ENCODE data around the gene CCZ1B.
"Not testable (repeated sequence)": the region's sequence is repeated elsewhere in the genome, so short reads cannot be mapped to it uniquely, and the experiment has no call there.

The CCZ1B gene

GRCh38 chr7:6826151-6826550, at the start of gene CCZ1B:
Gene CCZ1B (minus strand): TSS chr7:6826275. CDS start chr7:6826197, 78 bp downstream.
- peak; percentile 87 for DNase-seq

DNA sequence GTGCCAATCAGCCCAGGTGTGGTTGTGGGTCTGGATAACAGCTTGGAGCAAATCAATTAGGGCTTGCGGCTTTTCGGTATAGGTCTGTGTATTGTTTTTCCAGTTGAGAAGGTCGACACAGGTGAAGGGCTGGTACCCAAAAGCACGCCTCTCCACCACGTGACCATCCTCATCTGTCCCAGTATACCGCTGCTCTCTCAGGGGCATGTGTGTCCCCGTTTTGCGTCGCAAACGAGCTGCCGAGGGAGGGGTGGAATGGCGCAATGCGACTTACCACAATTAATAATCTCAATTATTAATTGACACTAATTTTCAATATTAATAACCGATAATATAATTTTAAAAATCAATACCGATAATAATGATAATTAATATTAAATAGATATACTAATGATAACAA, 48.9 kb upstream of the CCZ1B start:
- not testable (repeated sequence) for DNase-seq

DNA sequence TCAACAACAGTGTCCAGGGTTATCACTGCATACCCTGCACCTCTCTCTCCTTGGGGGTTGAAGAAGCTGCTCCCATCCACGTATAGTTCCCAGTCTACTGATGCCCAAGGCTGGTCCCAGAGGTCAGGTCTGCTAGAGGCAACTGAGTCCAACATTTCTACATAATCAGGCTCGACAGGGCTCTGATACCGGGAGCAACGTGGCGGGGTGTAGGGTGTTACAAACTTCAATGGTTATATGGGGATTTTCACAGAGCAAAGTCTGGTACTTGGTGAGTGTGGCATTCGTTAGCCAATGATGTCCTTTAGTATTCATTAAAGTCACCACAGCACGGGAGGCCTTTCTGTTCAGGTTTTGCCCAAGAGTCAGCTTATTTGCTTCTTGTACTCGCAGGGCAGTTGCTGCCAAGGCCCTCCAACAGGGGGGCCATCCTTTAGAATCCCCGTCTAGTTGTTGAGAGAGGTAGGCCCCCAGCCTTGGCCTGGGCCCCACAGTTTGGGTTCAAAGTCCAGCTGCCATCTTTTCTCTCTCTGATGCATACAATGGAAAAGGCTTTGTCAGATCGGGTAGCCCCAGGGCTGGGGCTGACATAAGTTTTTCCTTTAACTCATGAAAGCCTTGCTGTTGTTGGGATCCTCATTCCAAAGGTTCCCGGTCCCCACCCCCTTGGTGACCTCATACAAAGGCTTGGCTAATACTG, 46.3 kb upstream of the CCZ1B start:
- not testable (repeated sequence) for DNase-seq

DNA sequence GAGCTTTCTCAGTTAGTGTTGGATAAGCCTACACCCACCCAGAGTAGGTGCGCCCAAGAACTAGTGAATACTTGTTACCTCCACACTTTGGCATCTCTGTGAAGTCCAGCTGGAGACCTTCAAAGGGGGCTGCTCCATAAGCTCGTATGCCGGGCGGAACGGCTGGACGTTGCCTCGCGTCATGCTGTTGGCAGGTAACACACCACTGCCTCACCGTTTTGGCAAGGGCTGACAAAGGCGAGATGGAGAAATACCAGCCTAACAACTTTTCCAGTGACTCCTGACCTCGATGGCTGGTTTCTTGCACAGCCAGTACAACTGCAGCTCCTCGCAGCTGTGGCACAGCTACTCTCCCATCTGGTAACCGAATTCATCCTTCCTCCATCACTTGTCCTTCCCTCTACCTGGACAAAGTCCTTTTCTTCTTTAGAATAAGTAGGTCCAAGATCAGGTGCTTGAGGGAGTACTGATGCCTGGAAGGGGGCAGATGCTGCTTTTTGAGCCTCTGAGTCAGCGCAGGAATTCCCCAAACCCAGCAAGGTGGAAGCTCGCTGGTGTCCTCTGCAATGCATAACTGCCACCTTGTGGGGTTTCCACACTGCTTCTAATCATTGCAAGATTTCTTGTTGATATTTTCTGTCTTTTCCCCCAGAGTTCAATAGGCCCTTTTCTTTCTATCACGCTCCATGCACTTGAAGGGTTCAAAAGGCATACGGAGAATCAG, 45.5 kb upstream of the CCZ1B start:
- DNase-seq: not testable (repeated sequence)

DNA sequence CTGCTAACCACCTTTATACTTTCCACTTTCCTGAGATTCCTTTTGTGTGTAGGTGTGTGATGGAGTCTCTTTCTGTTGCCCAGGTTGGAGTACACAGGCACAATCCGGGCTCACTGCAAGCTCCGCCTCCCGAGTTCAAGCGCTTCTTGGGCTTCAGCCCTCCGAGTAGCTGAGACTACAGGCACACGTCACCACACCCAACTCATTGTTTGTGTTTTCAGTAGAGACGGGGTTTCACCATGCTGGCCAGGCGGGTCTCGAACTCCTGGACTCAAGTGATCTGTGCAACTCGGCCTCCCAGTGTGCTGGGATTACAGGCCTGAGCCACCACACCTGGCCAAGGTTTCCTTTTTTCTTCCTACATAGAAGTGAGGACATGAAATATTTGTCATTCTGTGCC, 38.7 kb upstream of the CCZ1B start:
- not testable (repeated sequence) for DNase-seq

GRCh38 chr7:6864188-6864587, 38.1 kb upstream of the CCZ1B start:
- not testable (repeated sequence) for DNase-seq

DNA sequence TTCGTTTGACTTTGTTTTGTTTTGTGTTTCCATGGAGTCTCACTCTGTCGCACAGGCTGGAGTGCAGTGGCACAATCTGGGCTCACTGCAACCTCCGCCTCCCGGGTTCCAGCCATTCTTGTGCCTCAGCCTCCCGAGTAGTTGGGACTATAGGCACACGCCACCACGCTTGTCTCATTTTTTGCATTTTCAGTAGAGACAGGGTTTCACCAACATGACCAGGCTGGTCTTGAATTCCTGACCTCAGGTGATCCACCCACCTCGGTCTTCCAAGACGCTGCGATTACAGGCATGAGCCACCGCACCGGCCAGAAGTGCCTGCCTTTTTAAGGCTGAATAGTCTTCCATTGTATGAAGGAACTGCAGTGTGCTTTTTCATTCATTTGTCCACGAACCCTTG, 36.8 kb upstream of the CCZ1B start:
- DNase-seq: not testable (repeated sequence)

GRCh38 chr7:6857721-6858314, 31.7 kb upstream of the CCZ1B start:
- DNase-seq: peak; percentile 85

DNA sequence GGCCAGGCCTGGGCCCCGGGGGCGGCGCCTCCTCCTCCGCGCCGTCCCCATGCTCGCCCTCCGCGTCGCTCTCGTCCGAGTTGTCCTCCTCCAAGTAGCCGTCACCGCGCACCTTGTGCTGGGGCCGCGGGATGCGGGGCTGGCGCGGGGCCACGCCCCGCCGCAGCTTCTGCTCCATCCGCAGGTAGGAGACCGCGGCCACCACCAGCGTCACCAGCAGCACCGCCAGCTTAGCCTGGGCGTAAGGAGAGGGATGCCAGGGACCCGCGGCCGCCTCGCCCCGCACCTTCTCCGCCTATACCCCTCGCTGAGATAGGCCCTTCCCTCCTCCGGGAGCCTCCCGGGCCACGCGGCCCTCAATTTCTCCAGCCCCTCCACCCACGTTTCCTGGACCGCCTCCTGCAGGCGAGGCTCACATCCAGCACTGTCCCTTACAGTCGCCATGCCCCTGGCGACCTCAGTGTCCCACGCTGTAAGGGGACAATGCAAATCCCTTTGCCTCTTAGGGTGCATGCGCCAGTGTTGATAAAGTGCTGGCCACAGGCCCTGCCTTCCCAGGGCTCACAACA, 29.6 kb upstream of the CCZ1B start:
- not testable (repeated sequence) for DNase-seq

- peak; percentile 11 for DNase-seq
Observed at GRCh38 chr7:6854747-6855562, 28.9 kb upstream of the CCZ1B start.

DNA sequence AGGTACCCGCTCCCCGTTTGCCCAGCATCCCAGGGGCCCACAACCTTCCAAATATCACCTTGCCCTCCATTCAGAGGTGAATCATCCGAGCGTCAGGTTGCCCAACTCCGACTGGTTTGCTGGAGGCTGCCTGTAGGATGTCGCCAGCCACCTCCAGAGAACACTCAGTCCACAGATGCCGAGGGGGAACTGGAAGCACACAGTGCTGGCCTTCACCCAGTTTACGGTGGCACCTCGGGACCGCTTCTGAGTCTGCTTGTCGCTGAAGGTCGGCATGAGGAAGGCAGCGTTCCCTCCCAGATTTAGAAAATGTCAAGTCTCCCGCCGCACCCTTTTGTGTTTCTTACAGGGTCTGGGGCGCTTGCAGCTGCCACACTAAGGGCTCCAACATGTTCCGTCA, 27.6 kb upstream of the CCZ1B start:
- DNase-seq: not testable (repeated sequence)

- not testable (repeated sequence) for DNase-seq
Observed at GRCh38 chr7:6849127-6849526, 23.1 kb upstream of the CCZ1B start.

DNA sequence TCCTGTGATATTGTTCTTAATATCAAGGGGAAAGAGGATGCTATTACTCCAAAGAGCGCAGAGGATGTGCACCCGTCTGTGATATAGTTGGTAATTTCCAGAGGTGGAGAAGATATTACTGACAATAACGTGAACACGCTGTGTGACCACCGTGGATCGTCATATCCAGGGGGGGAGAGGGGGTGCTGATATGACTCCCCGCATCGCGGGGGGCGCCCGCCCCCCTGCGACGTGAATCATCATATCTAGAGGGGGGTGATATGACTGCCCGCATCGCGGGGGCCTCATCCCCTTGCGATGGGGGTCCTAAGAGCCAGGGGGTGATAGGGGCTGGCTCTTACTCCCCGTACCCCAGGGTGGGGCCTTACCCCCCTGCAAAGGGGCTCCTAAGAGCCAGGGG, 21.7 kb upstream of the CCZ1B start:
- DNase-seq: not testable (repeated sequence)

DNA sequence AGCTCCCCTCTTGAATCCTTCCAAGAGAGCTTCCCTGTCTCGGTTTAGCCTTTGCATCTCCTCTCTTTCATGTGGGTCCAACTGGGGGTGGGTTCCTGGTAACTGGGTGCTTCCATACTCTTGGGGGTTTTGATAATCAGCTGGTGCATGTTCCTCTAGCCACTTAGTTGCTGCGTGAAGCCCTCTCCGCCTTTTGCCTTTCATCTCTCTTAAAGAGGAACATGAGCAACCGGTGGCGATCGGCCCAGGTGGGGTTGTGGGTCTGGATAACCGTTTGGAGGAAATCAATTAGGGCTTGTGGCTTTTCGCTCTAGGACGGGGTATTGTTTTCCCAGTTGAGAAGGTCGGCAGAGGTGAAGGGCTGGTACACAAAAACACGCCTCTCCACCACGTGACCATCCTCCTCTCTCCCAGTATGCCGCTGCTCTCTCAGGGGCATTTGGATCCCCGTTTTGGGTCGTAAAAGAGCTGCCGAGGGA, 19.9 kb upstream of the CCZ1B start:
- DNase-seq: not testable (repeated sequence)

DNA sequence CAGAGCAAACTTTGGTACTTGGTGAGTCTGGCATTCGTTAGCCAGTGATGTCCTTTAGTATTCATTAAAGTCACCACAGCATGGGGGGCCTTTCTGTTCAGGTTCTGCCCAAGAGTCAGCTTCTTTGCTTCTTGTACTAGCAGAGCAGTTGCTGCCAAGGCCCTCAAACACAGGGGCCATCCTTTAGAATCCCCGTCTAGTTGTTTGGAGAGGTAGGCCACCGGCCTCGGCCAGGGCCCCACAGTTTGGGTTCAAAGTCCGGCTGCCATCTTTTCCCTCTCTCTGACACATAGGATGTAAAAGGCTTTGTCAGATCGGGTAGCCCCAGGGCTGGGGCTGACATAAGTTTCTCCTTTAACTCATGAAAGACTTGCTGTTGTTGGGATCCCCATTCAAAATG, 17.6 kb upstream of the CCZ1B start:
- not testable (repeated sequence) for DNase-seq

DNA sequence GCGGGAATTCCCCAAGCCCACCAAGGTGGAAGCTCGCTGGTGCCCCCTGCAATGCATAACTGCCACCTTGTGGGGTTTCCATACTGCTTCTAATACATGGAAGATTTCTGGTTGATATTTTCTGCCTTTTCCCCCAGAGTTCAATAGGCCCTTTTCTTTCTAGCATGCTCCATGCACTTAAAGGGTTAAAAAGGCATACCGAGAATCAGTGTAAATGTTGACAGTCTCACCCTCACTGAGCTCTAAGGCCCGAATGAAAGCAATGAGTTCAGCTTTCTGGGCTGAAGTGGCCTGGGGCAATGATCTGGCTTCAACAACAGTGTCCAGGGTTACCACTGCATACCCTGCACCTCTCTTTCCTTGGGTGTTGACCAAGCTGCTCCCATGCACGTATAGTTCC, 17.0 kb upstream of the CCZ1B start:
- DNase-seq: not testable (repeated sequence)

DNA sequence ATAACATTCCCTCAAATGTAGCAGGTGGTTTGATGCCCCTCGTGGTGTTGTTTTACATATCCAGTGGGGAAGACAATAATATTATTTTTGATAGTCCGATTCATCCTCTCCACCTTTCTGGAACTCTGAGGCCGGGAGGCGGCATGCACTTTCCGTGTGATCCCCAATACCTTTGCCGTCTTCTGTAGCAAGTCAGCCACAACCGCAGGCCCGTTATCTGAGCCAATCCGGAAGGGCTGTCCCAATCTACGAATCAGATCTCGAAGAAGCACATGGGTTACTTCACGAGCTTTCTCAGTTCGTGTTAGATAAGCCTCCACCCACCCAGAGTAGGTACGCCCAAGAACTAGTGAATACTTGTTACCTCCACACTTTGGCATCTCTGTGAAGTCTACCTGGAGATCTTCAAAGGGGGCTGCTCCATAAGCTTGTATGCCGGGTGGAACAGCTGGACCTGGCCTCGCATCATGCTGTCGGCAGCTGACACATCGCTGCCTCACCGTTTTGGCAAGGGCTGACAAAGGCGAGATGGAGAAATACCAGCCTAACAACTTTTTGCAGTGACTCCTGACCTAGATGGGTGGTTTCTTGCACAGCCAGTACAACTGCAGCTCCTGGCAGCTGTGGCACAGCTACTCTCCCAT, 16.3 kb upstream of the CCZ1B start:
- not testable (repeated sequence) for DNase-seq

DNA sequence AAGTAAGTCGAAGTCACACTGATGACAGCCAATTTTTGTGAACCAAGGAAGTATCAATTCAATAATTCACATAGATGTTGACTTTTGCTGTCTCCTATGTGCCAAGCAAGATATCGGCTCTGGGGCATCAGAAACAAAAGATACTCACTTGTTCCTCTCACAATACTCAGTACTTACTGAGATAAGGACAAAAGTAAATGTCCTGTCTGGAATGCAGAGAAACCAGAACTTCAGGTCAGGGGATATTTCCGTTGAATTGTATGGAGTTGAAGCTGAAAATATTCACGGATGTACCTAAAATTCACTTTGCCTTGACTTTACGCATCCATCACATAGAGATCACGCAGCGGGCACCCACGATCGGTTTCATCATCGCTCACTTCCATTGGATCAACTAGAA, 11.0 kb upstream of the CCZ1B start:
- not testable (repeated sequence) for DNase-seq

- DNase-seq: not testable (repeated sequence)
Observed at GRCh38 chr7:6835521-6835920, 9.4 kb upstream of the CCZ1B start.

GRCh38 chr7:6833636-6834035, 7.6 kb upstream of the CCZ1B start:
- DNase-seq: no peak

- DNase-seq: no peak
Observed at GRCh38 chr7:6831018-6831725, 5.1 kb upstream of the CCZ1B start.

Measured in CD4-positive, alpha-beta T cell treated with Interleukin-17A for 1 hour (primary cell).